Stimulated activated CD4-positive, alpha-beta T cell treated with anti-CD3 and anti-CD28 coated beads, TNF-alpha, amount 100 ng/mL, for 24 hours (primary cell): Measurements from ENCODE around the gene CKB.

ENCODE experiments used
- DNase-seq, 3 experiments: peaks; one replicate each; pipeline ENCODE4 v3.0.0-alpha.2; 2020; ENCODE audit warnings: low read depth in 3 of 3

CKB gene

GRCh38 chr14:103549361-103550311 is 27.0 kb upstream of the CKB start:
- DNase-seq = no peak

DNA sequence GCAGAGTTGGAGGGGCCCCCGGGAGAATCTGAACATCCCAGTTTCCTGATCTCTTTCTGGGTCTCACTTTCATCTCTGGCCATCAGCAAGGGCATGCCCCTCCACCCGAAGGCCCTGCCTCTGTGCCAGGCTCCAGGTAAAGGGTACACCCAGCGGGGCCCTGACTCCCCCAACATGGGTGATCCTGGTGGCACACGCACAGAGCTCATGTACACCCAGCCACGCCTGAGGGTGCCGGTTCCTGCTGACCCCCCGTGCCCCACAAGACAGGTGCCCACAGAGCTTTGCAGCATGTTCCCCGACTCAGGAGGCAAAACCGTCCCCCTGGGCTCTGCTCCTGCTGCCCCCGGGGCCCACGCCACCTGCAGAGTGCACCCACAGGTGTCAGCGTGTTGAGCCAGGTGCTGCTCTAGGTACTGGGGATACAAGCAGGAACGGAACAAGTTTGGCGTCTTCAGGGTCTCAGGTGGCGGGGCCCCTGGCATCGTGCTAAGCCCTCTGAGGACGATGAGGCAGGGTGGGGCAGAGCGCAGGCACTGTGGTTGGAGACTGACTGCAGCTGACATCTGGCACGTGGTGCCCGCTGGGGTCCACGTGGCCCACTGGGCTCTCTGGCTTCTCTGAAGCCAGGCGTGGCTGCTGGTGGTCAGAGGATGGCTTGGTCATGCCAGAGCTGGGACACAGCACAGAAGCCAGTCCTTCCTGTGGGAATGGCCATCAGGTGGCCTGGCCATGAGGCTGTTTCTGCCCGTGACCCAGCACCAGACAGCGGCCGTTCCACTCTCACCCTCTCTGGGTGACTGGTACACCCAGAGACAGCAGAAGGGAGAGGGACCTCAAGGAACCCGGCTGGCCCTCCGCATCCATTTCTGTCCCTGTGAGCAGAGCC is 26.1 kb upstream of the CKB start:
- DNase-seq = no peak

- no peak for DNase-seq
These were observed 25.4 kb upstream of the CKB start for GRCh38 chr14:103547941-103548462.

DNA sequence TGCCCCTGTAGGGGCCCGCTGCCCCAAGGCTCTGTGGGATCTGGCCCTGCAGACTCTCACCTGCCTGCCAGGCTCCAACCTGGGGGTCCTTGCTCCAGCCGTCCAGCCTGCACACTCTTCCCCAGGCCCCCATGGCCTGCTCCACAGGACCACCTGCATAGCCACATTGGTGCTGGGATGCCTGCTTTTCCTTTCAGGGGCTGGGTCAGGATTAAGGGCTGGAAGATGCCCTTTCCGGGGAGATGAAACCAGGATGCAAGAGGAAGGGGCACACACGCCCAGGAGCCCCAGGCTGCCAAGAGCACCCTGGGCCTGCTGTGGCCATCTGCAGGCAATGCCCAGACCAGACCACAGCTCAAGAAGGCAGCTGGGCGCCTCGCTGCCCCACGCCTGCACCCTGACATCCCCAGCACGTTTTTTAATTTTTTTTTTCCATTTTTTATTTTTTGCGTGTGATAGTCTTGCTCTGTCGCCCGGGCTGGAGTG is 24.9 kb upstream of the CKB start:
- DNase-seq = no peak

DNA sequence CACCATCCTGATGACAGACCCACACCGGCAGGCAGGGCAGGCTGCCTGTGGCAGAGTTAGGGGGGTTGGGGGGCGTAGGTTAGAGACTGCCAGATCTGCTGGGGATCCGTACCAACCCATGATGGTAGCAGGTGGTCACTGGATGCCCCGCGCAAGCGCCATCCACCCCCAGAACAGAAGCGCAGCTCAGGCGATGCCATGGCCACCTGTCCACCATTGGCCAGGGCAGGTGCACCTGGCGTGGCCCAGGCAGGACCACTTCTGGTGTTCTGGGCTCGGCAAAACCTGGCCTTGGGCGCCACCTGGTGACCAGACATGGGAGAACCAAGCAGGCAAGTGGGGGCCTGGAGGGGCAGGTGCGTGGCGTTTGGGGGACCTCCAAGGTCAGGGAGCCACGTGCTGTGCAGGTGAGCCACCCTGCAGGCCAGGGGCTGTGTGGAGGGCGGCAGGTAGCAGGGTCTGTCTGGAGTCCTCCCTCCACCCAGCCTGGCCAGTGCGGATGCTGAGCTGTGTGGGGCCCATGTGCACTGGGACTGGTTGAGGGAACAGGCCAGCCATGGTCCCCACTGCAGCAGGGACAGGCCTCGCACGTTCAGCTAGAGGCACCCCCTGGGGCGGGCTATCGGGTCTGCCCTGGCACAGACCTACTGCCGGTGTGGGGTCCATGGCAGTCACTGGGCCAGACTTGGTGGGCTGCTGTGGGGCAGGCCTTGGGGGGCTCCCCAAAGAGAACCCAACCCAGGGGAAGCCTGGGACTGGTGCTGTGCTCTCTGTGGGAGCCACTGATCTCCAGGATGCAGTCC is 24.2 kb upstream of the CKB start:
- DNase-seq = peak; percentile 46 to 72 (median 61)

DNA sequence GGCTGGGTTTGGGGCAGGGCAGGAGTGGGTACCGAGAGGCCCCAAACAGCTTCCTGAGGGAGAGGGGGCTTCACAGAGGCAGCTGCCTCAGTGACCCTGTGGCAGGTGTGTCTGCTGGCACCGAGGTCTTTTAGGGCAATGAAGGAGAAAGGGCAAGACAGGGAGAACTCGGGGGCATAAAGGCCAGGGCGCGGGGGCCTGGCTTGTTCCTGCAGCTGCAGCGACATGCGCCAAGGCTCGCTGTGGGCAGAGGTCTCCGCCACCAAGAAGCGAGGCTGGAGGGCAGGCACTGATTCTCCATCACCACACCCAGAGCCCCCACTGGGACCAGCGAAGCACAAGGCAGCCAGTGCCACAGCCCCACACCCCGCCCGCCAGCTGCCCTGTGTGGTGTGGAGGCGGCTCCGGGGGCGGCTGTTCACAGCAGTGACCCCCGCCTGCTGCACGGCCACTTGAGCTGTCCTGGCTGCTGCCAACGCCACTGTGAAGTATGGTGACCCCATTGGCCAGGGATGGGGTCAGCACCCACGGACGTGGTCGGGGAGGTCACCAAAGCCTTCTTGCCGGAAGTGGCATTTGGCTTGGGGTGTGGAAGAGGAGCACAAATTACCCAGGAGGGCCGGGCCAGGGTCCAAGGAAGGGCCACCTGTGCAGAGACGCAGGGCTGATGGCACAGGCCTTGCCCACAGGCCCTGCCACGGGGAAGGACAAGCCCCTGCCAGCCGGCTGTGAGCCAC is 23.5 kb upstream of the CKB start:
- no peak for DNase-seq

DNA sequence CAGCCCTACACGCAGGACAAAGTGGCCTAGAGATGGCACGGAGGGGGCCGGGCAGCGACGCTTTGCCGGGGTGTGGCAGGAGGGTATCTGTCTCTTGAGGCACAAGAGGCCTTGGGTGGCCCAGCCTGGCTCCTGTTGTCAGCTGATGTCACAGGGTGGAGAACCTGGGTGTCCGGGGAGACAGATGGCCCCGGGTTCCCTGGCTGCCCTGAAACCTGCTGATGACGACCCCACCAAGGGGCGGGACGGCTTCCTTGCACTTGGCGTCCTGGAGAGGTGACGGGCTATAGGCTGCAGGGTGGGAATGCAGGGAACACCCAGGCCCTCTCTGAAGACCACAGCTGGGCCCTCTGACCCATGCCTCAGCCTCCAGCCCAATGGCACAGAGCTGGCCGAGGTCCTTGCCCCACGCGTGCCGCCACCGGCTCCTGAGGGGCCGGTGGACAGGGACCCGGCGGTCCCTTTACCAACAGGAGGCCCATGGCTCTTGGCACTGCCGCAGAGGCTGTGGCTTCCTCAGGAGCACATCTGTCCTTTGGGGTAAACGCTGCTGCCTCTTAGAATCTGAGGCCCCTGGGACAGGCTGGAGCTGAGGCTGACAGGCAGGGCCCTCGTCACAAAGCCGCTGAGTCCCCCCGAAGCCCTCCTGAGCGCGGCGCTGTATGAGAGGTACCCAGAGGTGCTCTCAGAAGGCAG is 22.7 kb upstream of the CKB start:
- DNase-seq = no peak

DNA sequence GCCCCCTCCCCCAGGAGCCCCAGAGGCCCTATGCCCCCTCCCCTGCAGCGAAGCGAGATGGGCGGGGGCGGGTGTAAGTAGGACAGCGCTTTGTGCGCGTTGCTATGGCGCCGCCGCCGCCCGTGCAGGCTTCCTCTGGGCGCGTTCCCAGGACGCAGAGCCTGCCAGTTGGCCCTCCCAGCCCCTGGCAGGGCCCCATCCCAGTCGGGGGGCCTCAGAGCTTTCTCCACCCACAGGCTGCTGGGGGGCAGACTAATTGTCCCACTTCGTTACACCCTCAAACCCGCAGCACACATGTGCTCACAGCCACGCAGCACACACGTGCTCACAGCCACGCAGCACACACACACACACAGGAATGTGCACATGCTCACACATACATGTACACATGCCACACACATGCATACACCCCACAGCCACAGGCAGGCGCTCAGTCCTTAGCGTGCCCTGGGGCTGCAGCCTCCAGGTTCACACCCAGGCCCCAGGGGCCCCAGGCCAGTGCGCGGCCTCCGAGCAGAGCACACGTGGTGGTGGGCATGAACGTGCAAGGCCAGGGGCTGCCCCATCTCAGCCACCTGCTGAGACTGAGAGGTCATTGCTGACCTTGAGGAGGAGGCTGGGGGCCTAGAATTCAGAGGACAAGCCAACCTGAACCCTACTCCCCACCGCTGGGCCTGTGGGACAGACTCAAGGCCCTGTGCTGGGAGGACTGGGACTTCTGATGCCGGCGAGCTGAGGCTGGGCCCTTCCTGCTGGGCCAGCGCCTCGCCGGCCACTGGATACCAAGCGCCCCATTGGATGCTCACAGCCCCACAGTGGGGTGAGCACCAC is 22.0 kb upstream of the CKB start:
- DNase-seq = no peak

DNA sequence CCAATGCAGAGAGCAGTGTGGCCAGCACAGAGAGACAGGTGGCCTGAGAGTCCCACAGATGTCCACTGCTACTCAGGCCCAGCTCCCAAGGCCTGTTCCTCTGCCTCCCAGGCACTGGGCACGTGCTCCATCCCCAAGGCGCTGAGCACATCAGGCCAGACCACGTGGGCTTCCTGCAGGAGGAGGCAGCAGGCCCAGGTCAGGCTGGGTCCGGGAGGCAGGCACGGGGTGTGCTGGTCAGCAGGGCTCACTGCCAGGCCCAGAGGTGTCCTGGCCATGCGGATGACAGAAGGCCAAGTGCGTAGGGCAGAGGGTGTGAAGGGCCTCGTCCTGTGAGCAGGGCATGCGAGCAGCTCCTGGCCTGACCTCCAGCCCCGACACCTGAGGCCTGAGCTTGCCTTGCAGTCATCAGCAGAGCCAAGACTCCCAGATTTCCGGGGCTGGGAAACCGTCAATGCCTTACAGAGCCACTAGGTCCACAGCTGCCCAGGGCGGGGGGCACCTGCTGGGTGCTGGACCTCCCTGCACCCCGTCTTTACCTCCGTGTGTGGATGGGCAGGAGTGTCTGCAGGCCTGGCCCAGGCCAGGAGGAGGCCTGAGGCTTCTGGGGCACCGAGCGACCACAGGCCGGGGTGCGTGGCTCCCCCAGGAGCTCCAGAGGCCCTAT is 21.2 kb upstream of the CKB start:
- no peak for DNase-seq

DNA sequence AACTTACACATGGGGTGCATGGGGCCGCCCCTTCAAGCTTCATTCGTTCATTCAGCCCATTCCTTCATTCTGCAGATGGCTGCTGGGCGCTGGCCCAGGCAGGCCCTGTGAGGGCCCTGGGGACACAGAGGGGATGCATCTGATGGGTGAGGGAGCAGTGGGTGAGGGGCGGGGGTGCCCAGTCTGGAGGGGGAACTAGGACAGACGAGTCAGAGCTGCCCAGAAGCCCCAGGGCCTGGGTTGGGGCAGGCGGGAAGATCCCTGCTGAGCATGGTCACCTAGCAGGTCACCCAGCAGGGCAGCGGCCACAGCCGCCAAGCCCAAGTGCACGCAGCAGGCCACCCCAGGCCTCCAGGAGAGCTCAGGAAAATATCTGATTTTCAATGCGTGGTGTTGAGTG is 20.5 kb upstream of the CKB start:
- no peak for DNase-seq

DNA sequence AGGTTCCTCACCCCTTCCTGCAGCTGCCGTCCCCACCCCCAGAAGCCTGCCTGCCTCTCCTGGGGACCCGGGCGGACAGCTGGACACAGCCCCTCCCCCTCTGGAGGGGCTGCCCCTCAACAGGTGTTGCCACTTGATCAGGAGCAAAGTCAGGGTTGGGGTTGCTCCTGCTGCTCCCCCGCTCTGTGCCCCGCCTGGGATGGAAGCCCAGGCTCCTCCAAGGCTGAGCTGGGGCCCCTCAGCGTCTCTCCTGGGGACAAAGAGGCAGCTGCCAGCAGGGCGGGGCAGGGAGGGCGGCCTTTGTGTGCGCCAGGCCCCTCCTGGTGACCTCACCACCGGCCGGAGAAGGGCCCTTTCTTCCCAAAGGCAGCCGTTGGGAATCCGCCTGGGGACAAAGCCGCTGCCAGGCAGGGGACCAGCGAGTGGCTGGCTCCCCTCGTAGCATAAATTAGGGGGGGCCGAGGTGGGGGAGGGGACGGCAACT is 20.0 kb upstream of the CKB start:
- DNase-seq = no peak

DNA sequence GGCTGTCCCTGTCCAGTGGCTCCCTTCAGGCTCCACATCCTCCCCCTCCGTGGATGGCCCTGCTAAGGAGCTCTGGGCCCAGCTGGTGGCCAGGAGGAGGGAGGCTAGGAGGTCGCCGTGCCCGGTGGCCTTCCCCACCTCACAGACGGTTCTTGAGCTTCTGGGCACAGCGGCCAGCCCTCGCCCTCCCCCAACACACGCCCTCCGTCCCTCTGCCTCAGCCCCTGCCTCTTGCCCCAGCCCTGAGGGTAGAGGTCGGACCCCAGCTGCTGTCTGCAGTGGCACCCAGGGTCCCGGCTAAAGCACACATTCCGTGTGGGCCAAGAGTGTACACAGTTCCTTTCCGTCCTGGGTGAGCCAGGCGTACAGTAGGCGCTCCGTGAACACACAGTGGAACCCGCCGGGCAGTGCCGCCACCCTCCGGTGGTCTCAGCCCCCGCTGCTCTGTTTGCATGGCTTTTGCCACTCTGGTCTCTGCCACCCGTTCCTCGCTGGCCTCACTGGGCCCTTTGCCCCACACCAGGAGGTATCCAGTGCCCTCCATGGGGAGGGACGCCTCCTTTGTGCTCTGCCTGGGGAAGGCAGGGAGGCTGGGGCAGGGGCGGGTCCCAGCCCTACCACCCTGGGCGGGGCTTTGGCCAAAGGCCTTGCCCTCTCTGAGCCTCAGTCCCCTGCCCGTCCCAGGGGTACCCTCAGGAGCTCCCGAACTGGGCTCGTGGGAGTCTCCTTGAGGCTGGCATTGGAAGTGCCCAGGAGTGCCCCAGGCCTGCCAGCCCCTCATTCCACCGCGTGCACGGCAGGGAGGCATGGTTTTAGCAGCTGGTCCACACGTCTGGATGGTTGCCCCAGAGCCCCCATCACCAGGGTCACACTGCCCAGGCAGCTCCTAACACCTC is 19.3 kb upstream of the CKB start:
- no peak for DNase-seq

DNA sequence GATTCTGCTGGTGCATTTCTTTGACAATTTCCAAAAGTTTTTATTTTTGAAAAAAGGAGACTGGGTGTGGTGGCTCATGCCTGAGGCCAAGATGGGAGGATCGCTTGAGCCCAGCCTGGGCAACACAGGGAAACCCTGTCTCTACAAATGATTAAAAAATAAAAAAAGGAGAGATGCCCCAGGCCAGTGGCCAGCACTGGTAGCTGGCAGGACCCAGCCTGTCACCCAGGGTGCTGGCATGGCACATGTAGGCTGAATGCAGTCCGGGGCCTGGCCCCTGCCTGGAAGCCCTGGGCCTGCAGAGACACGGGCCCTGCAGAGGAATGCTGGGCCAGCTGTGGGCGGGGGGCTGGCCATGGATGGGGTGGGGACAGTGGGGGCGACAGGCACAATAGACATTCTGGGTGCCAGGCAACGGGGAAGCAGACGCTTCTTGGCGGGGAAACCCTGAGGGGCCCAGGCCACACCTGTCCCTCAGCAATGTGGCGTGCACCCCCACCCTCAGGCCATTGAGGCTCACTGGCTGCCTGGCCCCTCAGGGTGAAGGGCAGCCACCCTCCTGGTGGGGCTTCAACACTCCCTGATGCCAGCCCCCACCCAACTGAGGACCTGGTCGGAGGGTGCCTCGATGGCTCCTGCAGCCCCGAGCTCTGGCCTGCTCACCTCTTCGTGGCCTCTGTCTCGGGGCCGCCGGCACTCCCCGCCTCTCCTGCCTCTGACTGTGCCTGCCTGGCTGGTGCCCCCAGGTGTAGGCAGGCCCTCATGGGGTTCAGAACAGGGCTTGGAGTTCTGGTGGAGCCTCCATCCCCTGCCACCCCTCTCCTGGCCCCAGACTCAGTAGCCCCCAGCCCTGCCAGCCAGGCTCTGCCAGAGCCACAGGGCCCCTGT is 18.4 kb upstream of the CKB start:
- DNase-seq = no peak

DNA sequence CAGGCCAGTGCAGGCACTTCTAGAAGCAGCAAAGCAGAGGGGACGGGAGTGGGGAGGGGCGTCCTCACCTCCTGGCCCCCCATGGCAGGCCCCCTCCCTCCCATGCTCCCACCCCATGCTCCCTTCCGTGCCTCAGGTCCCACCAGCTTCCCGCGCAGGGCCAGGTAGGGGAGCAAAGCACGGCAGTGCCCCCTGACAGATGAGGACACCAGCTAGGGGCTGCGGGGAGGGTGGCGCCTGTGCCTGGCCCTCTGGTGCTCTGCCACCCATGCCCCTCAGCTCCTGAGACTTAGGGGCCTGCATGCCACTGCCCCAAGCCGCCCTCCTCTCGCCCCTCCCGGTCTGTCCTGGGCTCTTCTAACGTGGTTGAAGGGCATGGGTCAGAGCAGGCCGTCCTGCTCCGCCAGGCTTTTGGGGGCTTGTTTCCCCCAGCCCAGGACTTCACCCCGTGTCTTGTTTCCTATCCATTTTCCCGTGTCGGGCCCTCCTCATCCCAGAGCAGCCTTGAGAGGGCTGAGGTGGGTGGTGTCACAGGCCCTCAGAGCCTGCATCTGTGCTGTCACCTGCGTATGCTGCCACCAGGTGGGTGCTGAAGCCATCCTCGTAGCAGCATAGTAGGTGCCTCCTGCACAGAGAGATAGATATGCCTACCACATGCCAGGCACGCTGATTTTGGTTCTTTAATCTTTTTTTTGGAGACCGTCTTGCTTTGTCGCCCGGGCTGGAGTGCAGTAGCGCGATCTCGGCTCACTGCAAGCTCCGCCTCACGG is 16.6 kb upstream of the CKB start:
- no peak for DNase-seq

DNA sequence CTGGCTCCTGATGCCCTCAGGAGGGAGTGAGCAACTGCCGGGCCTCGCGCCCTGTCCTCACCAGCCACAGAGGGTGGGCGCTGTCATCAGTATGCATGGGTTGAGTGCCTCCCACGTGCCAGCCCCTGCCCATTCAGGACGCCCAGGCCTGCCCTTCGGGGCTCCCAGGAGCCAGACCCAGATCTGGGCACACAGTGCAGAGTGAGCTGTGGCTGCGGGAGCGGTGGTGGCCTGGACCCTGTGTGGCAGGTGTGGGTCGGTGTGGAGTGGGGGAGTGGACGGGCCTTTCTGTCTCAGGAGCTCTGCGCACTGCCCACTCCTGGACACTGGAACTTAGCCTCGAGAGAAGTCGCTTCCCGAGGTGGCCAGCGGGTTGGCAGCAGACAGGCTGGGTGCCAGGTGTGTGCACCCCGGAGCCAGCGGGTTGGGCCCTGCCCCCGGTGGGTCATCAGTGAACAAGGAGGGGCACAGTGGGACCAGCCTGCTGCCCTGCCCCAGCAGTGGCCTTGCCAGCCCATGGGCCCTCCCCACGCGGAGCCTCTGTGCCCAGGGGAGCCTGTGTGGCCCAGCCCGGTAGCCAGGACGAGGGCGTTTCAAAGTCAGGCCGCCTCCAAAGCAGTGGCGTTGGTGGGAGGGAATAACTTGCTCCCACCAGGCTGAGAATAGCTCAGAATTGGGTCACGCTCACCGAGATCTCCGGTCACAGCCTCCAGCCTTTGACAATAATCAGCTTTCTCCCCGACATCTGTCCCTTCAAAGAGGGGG is 15.8 kb upstream of the CKB start:
- DNase-seq = no peak
